GM13977 (cell line): ENCODE data around the gene MAGEB17.
"Not testable (repeated sequence)": the region's sequence is repeated elsewhere in the genome, so short reads cannot be mapped to it uniquely, and the experiment has no call there.

ENCODE experiments used
- DNase-seq: peaks from one replicate; pipeline ENCODE4 v3.0.0; 2012; ENCODE audit warnings: low spot score
- CTCF ChIP-seq: IDR thresholded peaks from 2 replicates; pipeline ENCODE4 v1.5.1; 2012; ENCODE audit warnings: mild to moderate bottlenecking, control low read depth; ENCODE audit not compliant: insufficient read depth; ENCODE audit errors: extremely low read depth, missing control alignments
- in situ Hi-C: fragments of 300-500 bp; cut with MboI; formaldehyde crosslinking; loops from one replicate; pipeline ENCODE4 v1.12.0; 2022; ENCODE audit warnings: low sequenced_read_pairs, low pct_unique_long_range_greater_than_20kb, mixed read lengths, inconsistent platforms; ENCODE audit not compliant: unreplicated experiment

The MAGEB17 gene

DNA sequence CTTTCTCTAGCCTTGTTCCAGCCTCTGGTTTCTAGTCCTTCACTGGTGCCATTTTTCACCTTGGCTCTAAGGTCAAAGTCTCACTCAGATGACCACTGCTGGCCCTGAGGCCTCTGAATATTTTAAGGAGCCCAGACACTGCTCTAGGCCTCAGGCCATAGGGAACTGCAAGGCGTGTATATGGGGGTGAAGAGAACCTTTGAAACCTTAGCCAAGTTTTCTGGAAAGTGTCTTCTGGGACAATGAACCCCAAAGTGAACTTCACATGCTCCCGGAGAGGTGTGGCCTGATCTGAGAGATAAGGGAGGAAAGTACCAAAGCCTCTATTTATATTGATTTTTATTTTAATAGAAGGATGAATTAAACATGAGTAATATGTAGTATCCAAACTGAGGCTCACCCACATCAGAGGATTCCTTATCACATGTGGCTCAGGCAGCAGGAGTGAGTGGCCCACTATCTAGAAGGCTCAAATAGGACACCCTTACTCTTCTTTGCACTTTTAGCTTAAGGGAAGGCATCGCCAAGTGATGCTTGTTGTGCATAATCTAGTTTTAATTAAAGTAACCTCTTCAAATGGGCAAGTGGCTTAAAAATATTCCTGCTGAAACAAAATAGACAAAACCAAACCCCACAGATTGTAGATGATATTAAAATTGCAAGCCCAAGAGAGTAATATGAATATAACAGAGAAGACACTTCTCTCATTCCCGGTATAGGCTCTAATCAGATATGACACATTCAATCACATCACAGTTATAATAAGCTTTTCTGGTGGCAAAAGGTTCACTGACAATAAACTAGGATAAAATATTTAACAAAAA is 25.6 kb upstream of the MAGEB17 start:
- TF ChIP-seq CTCF = no peak
- in situ Hi-C loops = loop anchor here (25.0 kb wide), 1 partner anchor 296 kb away; no protein-coding TSS in a partner anchor

DNA sequence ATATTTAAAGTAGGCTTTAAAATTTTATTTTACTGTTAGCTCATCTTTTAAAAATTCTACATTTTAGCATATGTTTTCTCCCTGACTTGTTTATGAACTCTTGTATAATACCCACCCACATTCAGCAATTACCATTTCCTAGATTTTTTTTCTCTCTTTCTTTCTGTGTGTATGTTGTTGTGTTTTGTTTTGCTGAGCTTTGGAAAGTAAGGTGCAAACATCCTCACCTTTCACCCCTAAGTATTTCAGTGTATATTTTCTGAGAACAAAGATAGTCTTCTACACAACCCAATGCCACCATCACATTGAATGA is 25.1 kb upstream of the MAGEB17 start:
- no peak for DNase-seq
- in situ Hi-C loops = loop anchor here (25.0 kb wide), 1 partner anchor 295 kb away; no protein-coding TSS in a partner anchor
- no peak for TF ChIP-seq CTCF

More for the DNA sequence above, 25.6 kb upstream of the MAGEB17 start:
- no peak for DNase-seq

- no peak for TF ChIP-seq CTCF
- in situ Hi-C loops = loop anchor here (25.0 kb wide), 1 partner anchor 293 kb away; no protein-coding TSS in a partner anchor
- no peak for DNase-seq
These were observed 23.3 kb upstream of the MAGEB17 start for GRCh38 chrX:16143968-16144367.

DNA sequence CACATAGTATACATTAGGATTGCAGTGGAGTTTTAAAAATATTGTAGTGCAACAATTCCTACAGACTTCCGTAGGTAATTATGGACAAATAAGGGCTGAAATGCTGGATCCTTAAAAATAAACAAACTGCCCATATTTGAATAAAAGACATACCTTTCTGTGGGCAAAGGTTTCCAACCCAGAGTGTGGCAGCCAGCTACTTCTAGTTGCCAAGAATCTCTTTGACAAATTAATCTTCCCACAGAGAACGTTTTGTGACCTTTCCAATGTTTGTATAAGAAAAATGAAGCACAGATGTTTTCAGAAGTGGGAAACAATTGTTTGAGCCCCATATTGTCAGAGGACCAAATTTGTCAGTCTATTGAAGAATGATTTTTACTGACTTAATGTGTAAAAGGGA is 22.9 kb upstream of the MAGEB17 start:
- no peak for TF ChIP-seq CTCF
- no peak for DNase-seq
- in situ Hi-C loops = loop anchor here (25.0 kb wide), 1 partner anchor 293 kb away; no protein-coding TSS in a partner anchor

DNA sequence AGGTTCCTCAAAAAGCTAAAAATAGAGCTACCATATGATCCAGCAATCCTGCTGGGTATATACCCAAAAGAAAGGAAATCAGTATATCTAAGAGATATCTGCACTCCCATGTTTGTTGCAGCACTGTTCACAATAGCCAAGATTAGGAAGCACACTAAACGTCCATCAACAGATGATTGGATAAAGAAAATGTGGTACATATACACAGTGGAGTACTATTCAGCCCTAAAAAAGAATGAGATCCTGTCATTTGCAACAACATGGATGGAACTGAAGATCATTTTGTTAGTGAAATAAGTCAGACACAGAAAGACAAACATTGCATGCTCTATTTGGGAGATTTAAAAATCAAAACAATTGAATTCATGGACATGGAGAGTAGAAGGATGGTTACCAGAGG is 22.2 kb upstream of the MAGEB17 start:
- DNase-seq = not testable (repeated sequence)
- in situ Hi-C loops = loop anchor here (25.0 kb wide), 1 partner anchor 292 kb away; no protein-coding TSS in a partner anchor

DNA sequence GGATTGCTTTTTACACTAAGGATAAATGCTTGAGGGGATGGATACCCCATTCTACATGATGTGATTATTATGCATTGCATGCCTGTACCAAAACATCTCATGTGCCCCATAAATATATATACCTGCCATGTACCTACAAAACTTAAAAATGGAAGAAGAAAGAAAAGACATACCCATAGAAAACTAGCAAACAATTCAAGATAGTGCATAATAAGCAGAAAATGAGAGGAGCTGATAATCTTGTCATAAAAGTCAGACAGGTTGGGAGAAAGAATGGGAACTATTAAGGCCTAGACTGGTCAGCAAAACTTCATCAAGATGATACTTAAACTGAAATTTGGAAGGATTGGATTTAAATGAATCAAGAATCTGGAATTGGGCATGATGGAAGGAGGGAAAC is 21.6 kb upstream of the MAGEB17 start:
- no peak for TF ChIP-seq CTCF
- DNase-seq = no peak
- in situ Hi-C loops = loop anchor here (25.0 kb wide), 1 partner anchor 292 kb away; no protein-coding TSS in a partner anchor

GRCh38 chrX:16148896-16149295 is 18.4 kb upstream of the MAGEB17 start:
- no peak for DNase-seq
- no peak for TF ChIP-seq CTCF
- in situ Hi-C loops = loop anchor here (25.0 kb wide), 1 partner anchor 288 kb away; no protein-coding TSS in a partner anchor
